Measurements from ENCODE around the gene SDS.

SDS gene

GRCh38 chr12:113391650-113392337 lies 11.9 kb downstream of the SDS start:
- H3K27ac ChIP-seq, result no peak overlapping the region
- H3K79me2 ChIP-seq, result no peaks in the 10 kb centered on the region
- H3K27me3 ChIP-seq (ENCODE audit: control insufficient read depth, insufficient read depth, low read length), result no peaks in the 10 kb centered on the region
- H3K36me3 ChIP-seq (ENCODE audit: control insufficient read depth, insufficient read depth, low read length), result no peaks in the 10 kb centered on the region
- no peak for TF ChIP-seq CTCF (IDR thresholded peaks at IDR 0.05)
- H3K4me3 ChIP-seq (ENCODE audit: low read depth, low read length), result no peak overlapping the region
- no peaks in the 10 kb centered on the region for H3K4me1 ChIP-seq
- no peak overlapping the region for H3K9ac ChIP-seq
- H3K9me3 ChIP-seq (ENCODE audit: control insufficient read depth, low read length), result no peaks in the 10 kb centered on the region
- H3K4me2 ChIP-seq (ENCODE audit: low read length), result no peak overlapping the region
- no peak overlapping the region for H2AFZ ChIP-seq

GRCh38 chr12:113391145-113391544 lies 12.5 kb downstream of the SDS start:
- no peak for TF ChIP-seq CTCF (IDR thresholded peaks at IDR 0.05)
- no peaks in the 10 kb centered on the region for H3K9me3 ChIP-seq (ENCODE audit: control insufficient read depth, low read length)
- no peak overlapping the region for H3K4me2 ChIP-seq (ENCODE audit: low read length)
- no peaks in the 10 kb centered on the region for H3K27me3 ChIP-seq (ENCODE audit: control insufficient read depth, insufficient read depth, low read length)
- H2AFZ ChIP-seq, result no peak overlapping the region
- no peaks in the 10 kb centered on the region for H3K4me1 ChIP-seq
- no peak overlapping the region for H3K4me3 ChIP-seq (ENCODE audit: low read depth, low read length)
- H3K9ac ChIP-seq, result no peak overlapping the region
- no peak overlapping the region for H3K27ac ChIP-seq
- no peaks in the 10 kb centered on the region for H3K36me3 ChIP-seq (ENCODE audit: control insufficient read depth, insufficient read depth, low read length)
- H3K79me2 ChIP-seq, result no peaks in the 10 kb centered on the region

GRCh38 chr12:113390064-113391043 lies 13.3 kb downstream of the SDS start:
- H3K27ac ChIP-seq, result no peak overlapping the region
- H3K4me2 ChIP-seq (ENCODE audit: low read length), result no peak overlapping the region
- H3K27me3 ChIP-seq (ENCODE audit: control insufficient read depth, insufficient read depth, low read length), result no peaks in the 10 kb centered on the region
- H3K36me3 ChIP-seq (ENCODE audit: control insufficient read depth, insufficient read depth, low read length), result no peaks in the 10 kb centered on the region
- no peaks in the 10 kb centered on the region for H3K9me3 ChIP-seq (ENCODE audit: control insufficient read depth, low read length)
- H3K4me3 ChIP-seq (ENCODE audit: low read depth, low read length), result no peak overlapping the region
- no peak overlapping the region for H2AFZ ChIP-seq
- TF ChIP-seq CTCF (IDR thresholded peaks at IDR 0.05), result no peak
- no peaks in the 10 kb centered on the region for H3K4me1 ChIP-seq
- H3K79me2 ChIP-seq, result no peaks in the 10 kb centered on the region
- H3K9ac ChIP-seq, result no peak overlapping the region

GRCh38 chr12:113388351-113388750 lies 15.3 kb downstream of the SDS start:
- H3K36me3 ChIP-seq (ENCODE audit: control insufficient read depth, insufficient read depth, low read length), result no peaks in the 10 kb centered on the region
- no peak overlapping the region for H3K4me3 ChIP-seq (ENCODE audit: low read depth, low read length)
- H2AFZ ChIP-seq, result no peak overlapping the region

More at GRCh38 chr12:113388351-113388750, 15.3 kb downstream of the SDS start:
- H3K27me3 ChIP-seq (ENCODE audit: control insufficient read depth, insufficient read depth, low read length), result no peaks in the 10 kb centered on the region
- no peak for TF ChIP-seq CTCF (IDR thresholded peaks at IDR 0.05)
- no peak overlapping the region for H3K27ac ChIP-seq
- H3K9ac ChIP-seq, result no peak overlapping the region
- H3K79me2 ChIP-seq, result no peaks in the 10 kb centered on the region
- no peaks in the 10 kb centered on the region for H3K9me3 ChIP-seq (ENCODE audit: control insufficient read depth, low read length)
- H3K4me1 ChIP-seq, result no peaks in the 10 kb centered on the region
- no peak overlapping the region for H3K4me2 ChIP-seq (ENCODE audit: low read length)
